GM12878 (cell line): ENCODE results near the gene KCND2. TPM values are rescaled to one million over a fixed set of nuclear protein-coding genes. Genes with fewer than 3 reads are reported as not detected.
A peak's percentile ranks its signal among the peaks of the same experiment; 100 is the strongest.

Experiments
- ATAC-seq: fragments of 200-7000 bp; cut with Tn5 transposase; 3 replicates; pipeline ENCODE4 v1.9.1; 2020; ENCODE audit warnings: mild to moderate bottlenecking, moderate library complexity
- BruUV-seq: library from RNA; stranded (reverse); fragments of 400-500 nt; replicated peaks from 2 replicates; lab custom pipeline; 2021; lab: Mats Ljungman, UMichigan
- CTCF ChIA-PET: fragments of 300-600 bp; sonication (Branson Sonifier 250); formaldehyde crosslinking; extraction: SDS; loops from one replicate; lab custom pipeline; 2021; ENCODE audit warnings: inconsistent platforms; lab: Yijun Ruan, JAX
- POLR2A ChIA-PET: fragments of 350-600 bp; formaldehyde crosslinking; extraction: SDS; loops from one replicate; lab custom pipeline; 2021; ENCODE audit warnings: inconsistent platforms; lab: Charles Lee
- RAD21 ChIA-PET: fragments of 300-600 bp; sonication (Branson Sonifier 250); formaldehyde crosslinking; loops from one replicate; lab custom pipeline; 2023; ENCODE audit warnings: antibody characterized with exemption; ENCODE audit not compliant: unreplicated experiment; lab: Charles Lee
- SMC1A ChIA-PET: fragments of 300-600 bp; sonication (Branson Sonifier 250); formaldehyde crosslinking; loops from one replicate; lab custom pipeline; 2023; ENCODE audit not compliant: unreplicated experiment, uncharacterized antibody; lab: Charles Lee
- DNase-seq: peaks from one replicate; pipeline ENCODE4 v3.0.0-alpha.2; 2011; ENCODE audit warnings: low read depth, low spot score
- FAIRE-seq: peaks from 3 replicates; lab custom pipeline; 2011; peaks lifted over from hg19 to GRCh38; lab: Jason Lieb, UNC
- H2AFZ ChIP-seq: 2 replicates; pipeline ENCODE4 v1.6.0; 2011; ENCODE audit warnings: low read depth, low read length, control low read depth; ENCODE audit not compliant: control insufficient read depth
- H3K27ac ChIP-seq: 2 replicates; pipeline ENCODE4 v1.5.1; 2011; ENCODE audit warnings: control low read depth; ENCODE audit not compliant: control insufficient read depth, insufficient read depth
- H3K27me3 ChIP-seq, 2 experiments: replicated peaks in 1 of 2; 2 replicates each; pipeline versions ENCODE4 v1.6.0 to v1.6.1; 2011; ENCODE audit warnings: low read length in 1 of 2; ENCODE audit not compliant: control insufficient read depth in 2 of 2, insufficient read depth in 2 of 2
- H3K36me3 ChIP-seq, 2 experiments: 2 replicates each; pipeline ENCODE4 v1.5.1; 2011; ENCODE audit warnings: low read length in 1 of 2; ENCODE audit not compliant: control insufficient read depth in 2 of 2, insufficient read depth in 2 of 2
- H3K4me1 ChIP-seq: 2 replicates; pipeline ENCODE4 v1.6.1; 2011; ENCODE audit warnings: mild to moderate bottlenecking, low read length, moderate library complexity, mixed read lengths; ENCODE audit not compliant: control insufficient read depth, insufficient read depth
- H3K4me2 ChIP-seq: 2 replicates; pipeline ENCODE4 v1.6.0; 2011; ENCODE audit warnings: control low read depth; ENCODE audit not compliant: control insufficient read depth, insufficient read depth
- H3K4me3 ChIP-seq: fragments of 200-600 bp; sonication (generic); 2 replicates; pipeline ENCODE4 v1.5.1; 2016
- H3K79me2 ChIP-seq: 2 replicates; pipeline ENCODE4 v1.6.0; 2011; ENCODE audit warnings: low read length; ENCODE audit not compliant: control insufficient read depth, insufficient read depth
- H3K9ac ChIP-seq: 2 replicates; pipeline ENCODE4 v1.8.0; 2011; ENCODE audit warnings: low read length, control low read depth, mixed read lengths; ENCODE audit not compliant: control insufficient read depth, insufficient read depth
- H3K9me3 ChIP-seq: replicated peaks from 3 replicates; pipeline ENCODE4 v1.5.1; 2011; ENCODE audit warnings: mild to moderate bottlenecking, low read length; ENCODE audit not compliant: control insufficient read depth, insufficient read depth
- H4K20me1 ChIP-seq: 2 replicates; pipeline ENCODE4 v1.6.0; 2011; ENCODE audit not compliant: control insufficient read depth, insufficient read depth
- CTCF ChIP-seq, 3 experiments: IDR thresholded peaks in 2 of 3; conservative IDR thresholded peaks in 1 of 3; 2 replicates each; pipeline ENCODE4 v1.5.1; 2011; ENCODE audit warnings: low read depth in 3 of 3, low read length in 3 of 3, mild to moderate bottlenecking in 3 of 3, control low read depth in 2 of 3, moderate library complexity in 2 of 3, inconsistent platforms in 1 of 3, mixed read lengths in 1 of 3; ENCODE audit not compliant: control insufficient read depth in 2 of 3, insufficient read depth in 1 of 3; ENCODE audit errors: extremely low read depth in 1 of 3
- RAD21 ChIP-seq: IDR thresholded peaks from 2 replicates; pipeline ENCODE4 v1.6.1; 2011; ENCODE audit warnings: mild to moderate bottlenecking, low read depth, low read length, moderate library complexity; ENCODE audit not compliant: insufficient read depth
- SMARCA5 ChIP-seq: fragments of 450-650 bp; IDR thresholded peaks from 2 replicates; pipeline ENCODE4 v1.6.1; 2017; ENCODE audit warnings: mild to moderate bottlenecking
- SMC3 ChIP-seq: IDR thresholded peaks from 2 replicates; pipeline ENCODE4 v1.6.1; 2011; ENCODE audit warnings: low read length, improper control_type of control experiment, borderline replicate concordance
- TCF3 ChIP-seq: IDR thresholded peaks from 2 replicates; pipeline ENCODE4 v1.6.1; 2012; ENCODE audit warnings: low read depth, mild to moderate bottlenecking, low read length, borderline replicate concordance; ENCODE audit not compliant: insufficient read depth
- TCF7 ChIP-seq: IDR thresholded peaks from 2 replicates; pipeline ENCODE4 v1.6.1; 2014; ENCODE audit warnings: antibody characterized with exemption, borderline replicate concordance
- ZBED1 ChIP-seq: IDR thresholded peaks from 2 replicates; pipeline ENCODE4 v1.6.1; 2016; ENCODE audit warnings: borderline replicate concordance
- WGBS: methylation state at CpG from one replicate; pipeline ENCODE4 v1.1.6; 2016; ENCODE audit warnings: low lambda C conversion rate; ENCODE audit not compliant: insufficient replicate concordance, insufficient coverage; ENCODE audit errors: missing lambda C conversion rate; 5-methylcytosine and 5-hydroxymethylcytosine counted together
- in situ Hi-C: fragments of 300-500 bp; cut with MboI; formaldehyde crosslinking; loops from 9 replicates; pipeline ENCODE4 v1.14.3; 2018; ENCODE audit warnings: mixed read lengths
- intact Hi-C: fragments of 100-400 bp; cut with micrococcal nuclease; formaldehyde crosslinking; loops from one replicate; pipeline ENCODE4 v1.14.2; 2022; ENCODE audit not compliant: unreplicated experiment
- polyA plus RNA-seq, 11 experiments: library from polyadenylated mRNA; depleted of rRNA in 4 of 11; unstranded in 6 of 11; stranded (reverse) in 5 of 11; fragments of >200 nt; fragmentation: Nextera tagmentation in 4 of 11; fragmentation: Illumina TruSeq in 1 of 11; extraction: Ambion mirVana in 4 of 11; extraction: Trizol in 1 of 11; gene quantifications; 1 replicate in 1 of 11; 2 replicates in 10 of 11; pipeline versions ENCODE4 v1.2.1 to v1.2.3, GENCODE V29; 2011 to 2016; ENCODE audit warnings: inconsistent platforms in 2 of 11, missing spikeins in 2 of 11, low read depth in 1 of 11
- total RNA-seq, 4 experiments: library from RNA; depleted of rRNA in 3 of 4; stranded (reverse); fragments of >200 nt in 3 of 4; fragmentation: Illumina TruSeq in 1 of 4; extraction: Trizol in 1 of 4; gene quantifications; 2 replicates each; pipeline versions ENCODE4 v1.2.1 to v1.2.3, GENCODE V29; 2013 to 2021

The KCND2 gene
- total and polyA plus RNA-seq, 10 of the 15 experiments (the other 5 are each of a cell fraction or from before 2014, with no cell fraction given): 3.6 to 22.3 (median 6.3) TPM

DNA sequence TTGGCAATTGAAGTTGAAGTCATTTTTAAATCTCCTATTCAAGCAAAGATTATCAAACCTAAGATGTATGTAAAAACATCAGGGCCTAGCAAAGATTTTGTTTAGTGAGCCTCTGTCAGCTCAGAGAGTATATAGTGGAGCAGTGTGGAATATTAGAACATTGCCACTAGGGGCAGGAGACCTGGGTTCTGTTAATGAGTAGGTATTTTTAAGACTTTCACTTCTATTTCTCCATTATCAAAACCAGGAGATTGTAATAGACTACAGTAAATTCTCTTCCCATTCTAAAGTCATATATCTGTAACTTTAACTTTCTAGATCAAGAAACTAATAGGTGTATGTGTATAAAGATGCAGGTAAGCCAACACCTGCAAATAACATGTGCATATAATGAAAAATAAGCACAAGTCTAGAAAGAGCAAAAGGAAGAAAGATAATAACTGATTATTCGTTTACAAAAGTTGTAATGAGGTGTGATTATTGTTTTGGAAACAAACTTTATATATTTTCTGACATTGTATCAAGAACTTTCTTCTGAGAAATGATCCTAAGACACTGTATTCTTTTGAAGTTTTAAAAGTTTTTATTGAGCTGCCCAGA is 64.4 kb downstream of the KCND2 start:
- ChIA-PET POLR2A (interaction anchor here (0.6 to 2.3 kb wide), 4 partner anchors 11 to 67 kb away, joined by 3 to 6 read pairs (median 4); no protein-coding TSS in a partner anchor), SMC1A (interaction anchor here (0.8 to 2.2 kb wide), 15 partner anchors 9 to 141 kb away, joined by 3 to 9 read pairs (median 3); no protein-coding TSS in a partner anchor), RAD21 (interaction anchor here (0.8 to 1.9 kb wide), 10 partner anchors 15 to 215 kb away, joined by 3 to 6 read pairs (median 4); no protein-coding TSS in a partner anchor), CTCF (interaction anchor here (0.5 to 2.8 kb wide), 21 partner anchors 9 to 234 kb away, joined by 3 to 29 read pairs (median 4); partner anchors contain the start of gene KCND2)
- H3K9me3 ChIP-seq: peaks cover 4% of the 10 kb centered on the region
- no peaks in the 10 kb centered on the region for H4K20me1 ChIP-seq
- no peaks in the 10 kb centered on the region for H3K79me2 ChIP-seq
- DNase-seq: no peak
- 5% methylated on average over 1 of the region's 1 CpG for WGBS
- no peak overlapping the region for H2AFZ ChIP-seq
- no TSS peak for BruUV-seq
- in situ Hi-C loops: no loop called here
- intact Hi-C loops: loop anchor here (2.0 to 5.0 kb wide), 2 partner anchors 55 to 57 kb away; no protein-coding TSS in a partner anchor
- peaks cover 5% of the 10 kb centered on the region; the same call in 1 of the 2 replicates for H3K4me1 ChIP-seq
- no peak overlapping the region for H3K4me3 ChIP-seq
- no peaks in the 10 kb centered on the region for H3K36me3 ChIP-seq
- no peak overlapping the region for H3K4me2 ChIP-seq
- no peak overlapping the region for H3K9ac ChIP-seq
- ATAC-seq: peak; percentile 82
- H3K27me3 ChIP-seq: no peaks in the 10 kb centered on the region
- TF ChIP-seq ZBED1 (no peak), RAD21 (peak; percentile 37; the same call in 1 of the 2 replicates), TCF3 (no peak), CTCF (IDR thresholded peaks at IDR 0.05 in 2 of 3, conservative IDR thresholded peaks at IDR 0.05 in 1 of 3; ENCODE audit: control insufficient read depth in 2 of 3, extremely low read depth in 1 of 3, insufficient read depth in 1 of 3, low read depth in 3 of 3, low read length in 3 of 3) (peak; percentile 42 to 49 (median 47)), SMARCA5 (0 out of 2 replicates have a peak, but pooled peaks have one; percentile 14), SMC3 (peak; percentile 21; the same call in 1 of the 2 replicates), TCF7 (0 out of 2 replicates have a peak, but pooled peaks have one; percentile 12)
- FAIRE-seq: no peak
- no peak overlapping the region for H3K27ac ChIP-seq
